Heart left ventricle (tissue), 13 donors: Measurements from ENCODE around the gene MICAL3.

Experiments used
- POLR2A ChIP-seq, 2 donors: fragments of 450-650 bp; IDR thresholded peaks; one replicate each; pipeline ENCODE4 v1.6.1; 2017; ENCODE audit warnings: antibody characterized with exemption in 2 of 2, mild to moderate bottlenecking in 2 of 2, moderate library complexity in 2 of 2
- TF ChIP-seq, protein P1 (sequence below), 12 donors: fragments of 200-600 bp; sonication (generic) in 4 of 12; IDR thresholded peaks; one replicate each; pipeline versions ENCODE4 v1.5.0 to v1.8.0; 2018 to 2022; ENCODE audit warnings: antibody characterized with exemption in 12 of 12, mild to moderate bottlenecking in 5 of 12
- donor health status: ischemic (EF 13 %, LVEDD 7.1; RV severe dilation, severe dysfunction).
- donor health status: DM: no; HTN: yes; CAD: no.
- donor health status: DM: no; HTN: no; CAD: no.
- donor health status: ischemic (EF 25% LVEDD 6.9; RV normal size, moderate dysfunction).
- donor health status: ischemic (EF 25% LVEDD 5.7; RV mildly dilated, moderate dysfunction).
- donor health status: ischemic (EF 35%, LVEDD 5.7; RV mildly dilated, moderate dysfunction).
- donor health status: nonischemic (EF 11% LVEDD 7.7; RV severe dilation, severe dysfunction).
- donor health status: DM: yes; HTN: yes; CAD: no.
- donor health status: PGD.
- donor health status: ischemic (EF 29% LVEDD 5.4; RV normal size, mild dysfunction).
- donor health status: nonischemic (EF 23%, LVEDD 6.1; RV moderate dilation, normal function).

DNA sequence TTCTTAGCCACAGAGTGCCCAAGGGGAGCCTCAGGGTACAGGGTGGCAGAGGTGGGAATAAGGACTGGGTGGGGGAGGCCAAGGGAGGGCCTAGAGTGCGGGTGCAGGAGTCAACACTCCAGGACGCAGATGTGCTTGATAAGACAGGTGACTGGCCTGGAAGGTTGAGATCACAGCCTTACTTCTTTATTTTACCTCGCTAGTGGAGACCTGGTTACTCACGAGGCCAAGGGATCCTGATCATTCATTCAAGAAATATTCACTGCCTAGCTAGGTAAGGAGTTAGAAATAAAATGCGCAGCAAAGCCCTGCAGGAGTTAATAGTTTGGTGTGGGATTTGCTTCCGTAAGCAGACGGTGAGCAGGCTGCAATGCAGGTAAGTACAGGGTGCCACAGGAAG is 40.3 kb upstream of the MICAL3 start:
- TF ChIP-seq, protein P1, sequence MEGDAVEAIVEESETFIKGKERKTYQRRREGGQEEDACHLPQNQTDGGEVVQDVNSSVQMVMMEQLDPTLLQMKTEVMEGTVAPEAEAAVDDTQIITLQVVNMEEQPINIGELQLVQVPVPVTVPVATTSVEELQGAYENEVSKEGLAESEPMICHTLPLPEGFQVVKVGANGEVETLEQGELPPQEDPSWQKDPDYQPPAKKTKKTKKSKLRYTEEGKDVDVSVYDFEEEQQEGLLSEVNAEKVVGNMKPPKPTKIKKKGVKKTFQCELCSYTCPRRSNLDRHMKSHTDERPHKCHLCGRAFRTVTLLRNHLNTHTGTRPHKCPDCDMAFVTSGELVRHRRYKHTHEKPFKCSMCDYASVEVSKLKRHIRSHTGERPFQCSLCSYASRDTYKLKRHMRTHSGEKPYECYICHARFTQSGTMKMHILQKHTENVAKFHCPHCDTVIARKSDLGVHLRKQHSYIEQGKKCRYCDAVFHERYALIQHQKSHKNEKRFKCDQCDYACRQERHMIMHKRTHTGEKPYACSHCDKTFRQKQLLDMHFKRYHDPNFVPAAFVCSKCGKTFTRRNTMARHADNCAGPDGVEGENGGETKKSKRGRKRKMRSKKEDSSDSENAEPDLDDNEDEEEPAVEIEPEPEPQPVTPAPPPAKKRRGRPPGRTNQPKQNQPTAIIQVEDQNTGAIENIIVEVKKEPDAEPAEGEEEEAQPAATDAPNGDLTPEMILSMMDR (IDR thresholded peaks at IDR 0.05): no peak
- TF ChIP-seq POLR2A (IDR thresholded peaks at IDR 0.05): no peak
